Hepatic stellate cell (primary cell): ENCODE data around the gene C2orf68.
"Not testable (repeated sequence)": the region's sequence is repeated elsewhere in the genome, so short reads cannot be mapped to it uniquely, and the experiment has no call there.

Experiments
- DNase-seq: peaks from one replicate; pipeline ENCODE4 v3.0.0; 2011; ENCODE audit warnings: low spot score

Gene C2orf68

DNA sequence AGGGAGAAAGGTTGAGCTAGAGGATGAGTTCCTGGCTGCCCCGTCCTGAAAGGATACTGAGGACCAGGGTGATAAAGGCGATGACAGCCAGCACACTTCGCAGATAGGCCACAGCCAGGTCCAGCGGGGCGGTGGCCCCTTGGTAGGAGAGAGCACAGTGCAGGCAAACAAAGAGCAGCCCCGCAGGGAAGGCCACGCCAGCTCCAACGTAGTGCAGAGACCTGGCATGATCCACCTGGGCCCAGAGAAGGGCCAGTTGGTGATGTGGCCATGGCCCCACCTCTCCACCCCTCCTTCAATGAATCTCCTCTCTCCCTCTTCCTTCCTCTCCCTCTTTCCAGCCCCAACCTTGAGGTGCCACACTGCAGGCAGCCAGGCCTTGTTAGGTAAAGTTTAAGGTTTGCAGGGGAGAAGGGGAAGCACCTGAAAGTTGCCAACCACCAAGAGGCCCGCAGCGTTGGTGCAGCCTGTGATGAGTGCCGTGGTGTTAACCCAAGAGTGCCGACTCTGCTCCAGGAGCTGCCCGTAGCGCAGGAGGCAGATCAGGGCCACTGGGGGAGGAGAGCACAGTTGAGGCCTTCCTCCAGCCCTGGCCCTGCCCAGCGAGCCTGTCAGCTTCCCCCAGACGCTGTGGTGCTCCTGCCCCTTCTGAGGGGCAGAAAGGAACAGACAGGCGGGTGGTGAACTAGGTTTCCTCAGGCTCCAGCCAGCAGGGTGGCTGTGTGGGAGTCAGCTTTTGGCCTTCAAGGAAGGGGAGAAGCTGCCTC, 12.2 kb downstream of the C2orf68 start:
- DNase-seq = no peak

DNA sequence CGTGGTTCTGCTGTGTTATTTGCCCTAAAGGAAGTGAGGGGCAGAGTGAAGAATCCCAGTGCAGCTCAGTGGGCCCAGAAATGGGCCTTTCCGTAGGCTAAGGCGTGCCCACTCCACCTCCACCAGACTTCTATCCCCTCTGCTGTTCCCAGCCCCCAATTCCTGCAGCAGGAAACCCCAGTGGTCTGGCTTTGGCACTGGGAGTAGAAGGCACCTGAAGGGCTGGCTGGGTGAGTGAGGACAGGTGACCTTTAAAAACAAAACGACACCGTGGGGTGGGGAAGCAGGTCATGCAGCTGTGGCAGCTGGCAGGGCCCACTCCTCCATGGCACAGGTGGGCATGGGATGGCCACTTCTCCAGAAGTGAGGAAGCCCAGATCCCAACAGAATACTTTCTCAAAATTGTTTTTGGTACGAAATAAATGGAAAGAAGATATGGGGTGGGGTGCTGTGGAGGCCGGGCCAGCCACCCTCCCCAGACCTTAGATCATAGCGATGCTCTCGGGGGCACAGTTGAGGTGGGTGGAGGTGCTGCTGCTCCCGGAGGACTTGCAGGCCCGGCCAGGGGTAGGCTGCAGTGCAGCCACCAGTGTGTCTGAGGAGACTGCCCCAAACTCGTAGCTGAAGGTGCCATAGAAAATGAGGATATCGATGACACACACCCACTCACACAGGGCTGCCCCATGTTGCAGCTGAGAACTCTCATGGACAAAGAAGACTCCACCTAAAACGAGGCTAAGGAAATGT, 13.1 kb downstream of the C2orf68 start:
- no peak for DNase-seq

DNA sequence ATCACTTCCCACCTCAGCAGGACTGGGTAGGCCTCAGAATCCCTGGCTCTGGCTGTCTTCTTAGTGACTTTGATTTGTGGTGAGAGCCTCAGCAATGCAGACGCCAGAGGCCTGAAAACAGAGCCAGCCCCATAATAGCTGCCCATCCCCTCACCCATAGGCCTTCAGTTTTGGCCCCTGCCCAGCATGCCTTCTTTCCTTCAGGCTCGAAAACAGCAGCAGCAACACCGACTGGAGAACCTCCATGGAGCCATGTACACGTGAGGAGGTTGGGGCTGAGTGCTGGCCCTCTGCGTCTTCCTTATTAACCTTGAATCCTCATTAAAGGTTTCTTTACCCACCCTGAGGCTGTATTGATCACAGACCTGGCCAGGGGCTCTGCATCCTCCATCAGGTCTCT, 14.6 kb downstream of the C2orf68 start:
- DNase-seq = no peak

DNA sequence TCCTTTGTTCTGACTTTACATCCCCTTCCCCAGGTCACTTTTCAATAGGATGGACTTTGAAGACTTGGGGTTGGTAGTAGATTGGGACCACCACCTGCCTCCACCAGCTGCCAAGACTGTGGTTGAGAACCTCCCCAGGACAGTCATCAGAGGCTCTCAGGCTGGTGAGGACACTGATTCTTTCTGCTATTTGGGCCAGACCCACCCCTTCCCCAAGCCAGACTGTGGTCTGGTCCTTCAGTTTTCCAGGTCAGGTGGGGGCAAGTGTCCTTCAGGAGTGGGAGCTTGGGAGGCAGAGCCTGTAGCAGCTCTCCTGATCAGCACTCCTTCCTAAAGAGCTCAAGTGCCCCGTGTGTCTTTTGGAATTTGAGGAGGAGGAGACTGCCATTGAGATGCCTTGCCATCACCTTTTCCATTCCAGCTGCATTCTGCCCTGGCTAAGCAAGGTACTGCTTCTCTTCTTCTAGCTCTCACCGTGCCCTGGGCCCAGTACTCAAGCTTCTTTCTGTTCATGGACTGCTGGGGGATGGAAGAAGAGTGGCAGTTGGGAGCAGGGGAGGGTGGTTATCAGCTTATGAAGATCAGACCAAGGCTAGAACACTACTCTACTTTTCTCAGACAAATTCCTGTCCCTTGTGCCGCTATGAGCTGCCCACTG, 15.3 kb downstream of the C2orf68 start:
- DNase-seq = no peak

DNA sequence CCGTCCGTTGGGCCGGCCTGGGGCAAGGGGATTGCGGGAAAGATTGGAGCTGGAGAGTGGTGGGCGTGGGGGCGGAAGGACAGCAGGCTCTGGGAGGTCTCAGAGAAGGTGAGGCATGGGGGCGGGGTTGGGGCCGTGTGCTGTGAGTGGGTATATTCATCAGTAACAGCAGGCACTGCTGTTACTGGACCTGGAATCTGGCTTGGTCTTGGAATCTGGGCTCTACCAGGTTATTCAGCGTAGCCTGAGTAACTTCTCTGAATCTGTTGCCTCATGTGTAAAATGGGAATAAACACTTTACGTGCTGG, 15.9 kb downstream of the C2orf68 start:
- peak; percentile 29 for DNase-seq

- peak; percentile 99 for DNase-seq
These were observed 16.4 kb downstream of the C2orf68 start, which contains the start of gene RNF181 for GRCh38 chr2:85595301-85596025. Gene RNF181 (plus strand): TSS chr2:85595745. CDS start chr2:85595764, 19 bp downstream.

DNA sequence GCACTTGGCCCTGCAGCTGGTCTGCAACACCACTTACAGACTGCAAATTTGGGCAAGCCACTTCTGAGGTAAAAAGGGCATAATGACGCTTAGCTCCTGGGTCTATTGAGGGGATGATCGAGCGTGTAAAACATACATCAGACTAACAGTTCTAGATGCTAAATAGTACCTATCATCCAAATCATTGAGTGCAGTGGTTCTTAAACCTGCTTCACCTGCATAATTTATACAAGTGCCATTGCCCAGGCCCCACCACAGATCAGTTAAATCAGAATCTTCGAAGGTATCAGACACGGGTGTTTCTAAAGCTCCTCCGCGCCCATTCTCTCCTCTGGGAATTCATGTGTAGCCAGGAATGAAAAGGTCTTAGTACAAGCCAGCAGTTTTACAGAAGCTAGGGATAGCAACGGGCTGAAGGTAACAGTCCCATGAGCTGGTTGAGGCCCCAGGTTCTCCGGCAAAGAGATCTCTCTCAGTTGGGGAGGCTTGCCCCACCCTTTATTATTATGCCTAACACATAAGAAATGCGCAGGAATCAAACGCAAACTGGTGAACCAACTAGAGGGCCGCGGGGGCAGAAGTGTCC, 17.1 kb downstream of the C2orf68 start:
- DNase-seq = no peak

DNA sequence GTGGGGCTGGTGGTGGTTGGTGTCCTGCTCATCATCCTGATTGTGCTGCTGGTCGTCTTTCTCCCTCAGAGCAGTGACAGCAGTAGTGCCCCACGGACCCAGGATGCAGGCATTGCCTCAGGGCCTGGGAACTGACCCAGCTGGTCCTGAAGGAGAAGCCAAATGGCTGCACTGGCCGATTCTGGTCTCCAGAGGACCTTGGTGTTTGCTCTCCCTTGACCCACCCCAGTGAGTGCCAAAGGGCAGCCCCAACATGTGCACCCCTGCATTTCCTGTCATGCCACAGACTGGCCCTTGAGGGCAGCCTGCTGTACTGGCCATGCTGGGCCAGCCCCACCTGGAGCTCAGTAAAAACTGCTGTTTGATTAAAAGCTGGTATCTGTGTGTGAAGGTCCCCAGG, 18.8 kb downstream of the C2orf68 start:
- DNase-seq = no peak

DNA sequence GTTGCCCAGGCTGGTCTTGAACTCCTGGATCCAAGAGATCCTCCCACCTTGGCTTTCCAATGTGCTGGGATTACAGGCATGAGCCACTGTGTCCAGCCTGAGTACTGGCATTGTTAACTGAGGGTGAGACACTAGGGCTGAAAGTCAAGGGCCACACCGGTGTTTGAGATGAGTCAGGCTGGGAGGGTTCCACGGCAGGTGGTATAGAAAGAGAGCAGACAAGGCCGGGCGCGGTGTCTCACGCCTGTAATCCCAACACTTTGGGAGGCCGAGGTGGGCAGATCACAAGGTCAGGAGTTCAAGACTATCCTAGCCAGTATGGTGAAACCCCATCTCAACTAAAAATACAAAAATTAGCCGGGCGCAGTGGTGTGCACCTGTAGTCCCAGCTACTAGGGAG, 19.6 kb downstream of the C2orf68 start:
- DNase-seq = not testable (repeated sequence)

DNA sequence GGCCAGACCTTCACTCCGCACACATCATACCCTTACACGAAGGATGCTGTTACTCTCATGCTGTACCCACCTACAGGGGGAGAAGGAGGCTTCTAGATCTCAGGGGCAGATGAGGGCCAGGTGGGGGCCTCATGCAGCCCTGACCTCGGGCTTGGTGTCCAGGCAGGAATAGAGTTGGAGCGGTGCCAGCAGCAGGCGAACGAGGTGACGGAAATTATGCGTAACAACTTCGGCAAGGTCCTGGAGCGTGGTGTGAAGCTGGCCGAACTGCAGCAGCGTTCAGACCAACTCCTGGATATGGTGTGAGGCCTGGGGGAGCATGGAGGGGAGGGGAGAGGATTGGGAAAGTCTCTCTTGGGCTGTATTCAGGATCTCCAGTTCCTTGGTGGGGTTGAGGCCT, 20.3 kb downstream of the C2orf68 start:
- no peak for DNase-seq

- DNase-seq = no peak
These were observed 20.9 kb downstream of the C2orf68 start for GRCh38 chr2:85590950-85591349.

DNA sequence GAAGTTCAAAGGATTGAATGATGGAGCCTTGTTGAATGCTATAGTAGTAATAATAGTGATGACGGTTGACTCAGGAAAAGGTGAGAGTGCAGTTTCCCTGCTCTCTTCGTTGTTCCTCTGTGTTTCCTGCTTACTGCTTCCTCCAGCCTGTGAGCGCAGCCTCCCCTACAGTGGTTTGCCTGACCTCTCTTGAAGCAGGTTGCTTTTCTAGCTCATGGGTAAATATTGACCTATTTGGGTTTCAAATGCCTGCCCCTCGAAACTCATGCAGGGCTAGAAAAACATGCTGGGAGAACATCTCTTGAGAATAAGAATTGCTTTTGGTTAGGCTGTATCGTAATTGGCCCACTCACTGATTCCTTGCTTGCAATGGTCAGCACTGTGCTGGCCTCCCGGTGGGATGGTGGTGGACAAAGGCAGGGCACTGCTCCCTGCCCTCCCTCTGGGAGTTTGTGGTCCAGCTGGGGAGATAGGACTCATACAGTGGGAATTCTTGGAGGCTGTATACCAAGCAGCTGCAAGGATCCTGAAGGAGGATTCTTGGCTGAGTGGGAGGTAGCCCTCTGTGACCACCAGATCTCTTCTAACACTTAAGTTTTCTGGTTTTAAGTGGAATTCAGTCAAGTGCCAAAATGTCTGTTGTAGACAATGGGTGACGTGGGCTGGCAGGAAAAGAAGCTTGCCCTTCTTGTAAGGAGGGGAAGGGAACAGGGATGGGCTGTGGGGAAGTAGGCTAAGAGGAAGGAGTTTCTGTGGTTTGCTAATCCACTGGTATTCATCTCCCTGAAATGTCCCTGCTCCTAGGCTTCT, 21.7 kb downstream of the C2orf68 start:
- peak; percentile 92 for DNase-seq

- DNase-seq = no peak
These were observed 22.7 kb downstream of the C2orf68 start for GRCh38 chr2:85589181-85589580.

DNA sequence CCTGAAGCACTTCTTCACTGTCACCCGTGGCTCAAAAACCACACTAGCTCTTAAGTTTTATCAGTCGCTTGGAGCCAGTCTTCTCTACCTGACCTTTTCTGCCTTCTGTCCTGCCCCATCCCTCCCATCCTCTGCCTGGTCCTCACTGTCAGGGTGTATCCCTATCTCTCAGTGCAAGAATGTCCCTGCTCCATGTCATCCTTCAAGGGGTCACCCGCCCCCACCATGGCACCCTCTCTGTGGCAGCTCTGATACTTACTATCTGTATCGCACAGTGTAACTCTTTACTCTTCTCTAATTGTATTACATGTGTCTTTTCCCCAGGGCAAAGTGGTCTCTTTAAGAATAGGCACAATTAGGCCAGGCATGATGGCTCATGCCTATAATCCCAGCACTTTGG, 23.2 kb downstream of the C2orf68 start:
- DNase-seq = no peak

DNA sequence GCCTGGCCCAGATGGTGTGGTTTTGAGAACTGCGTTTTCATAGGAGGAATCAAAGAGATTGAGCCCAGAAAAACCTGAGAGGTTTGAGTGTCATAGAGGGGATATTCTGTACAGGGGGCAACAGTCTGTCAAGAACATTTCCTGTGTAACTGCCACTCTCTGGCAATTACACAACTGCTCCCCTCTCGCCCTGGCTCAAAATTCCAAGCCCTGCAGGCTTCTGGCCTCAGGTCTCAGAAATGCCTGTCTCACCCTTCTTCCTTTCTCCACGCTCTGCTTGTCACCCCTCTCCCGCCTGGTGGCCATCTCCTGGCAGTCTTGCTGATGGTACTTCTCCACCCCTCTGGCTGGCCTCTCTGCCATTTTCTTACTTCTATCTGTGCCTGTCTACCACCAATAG, 23.6 kb downstream of the C2orf68 start:
- DNase-seq = no peak

GRCh38 chr2:85585781-85586105, 26.1 kb downstream of the C2orf68 start:
- DNase-seq = peak; percentile 88

DNA sequence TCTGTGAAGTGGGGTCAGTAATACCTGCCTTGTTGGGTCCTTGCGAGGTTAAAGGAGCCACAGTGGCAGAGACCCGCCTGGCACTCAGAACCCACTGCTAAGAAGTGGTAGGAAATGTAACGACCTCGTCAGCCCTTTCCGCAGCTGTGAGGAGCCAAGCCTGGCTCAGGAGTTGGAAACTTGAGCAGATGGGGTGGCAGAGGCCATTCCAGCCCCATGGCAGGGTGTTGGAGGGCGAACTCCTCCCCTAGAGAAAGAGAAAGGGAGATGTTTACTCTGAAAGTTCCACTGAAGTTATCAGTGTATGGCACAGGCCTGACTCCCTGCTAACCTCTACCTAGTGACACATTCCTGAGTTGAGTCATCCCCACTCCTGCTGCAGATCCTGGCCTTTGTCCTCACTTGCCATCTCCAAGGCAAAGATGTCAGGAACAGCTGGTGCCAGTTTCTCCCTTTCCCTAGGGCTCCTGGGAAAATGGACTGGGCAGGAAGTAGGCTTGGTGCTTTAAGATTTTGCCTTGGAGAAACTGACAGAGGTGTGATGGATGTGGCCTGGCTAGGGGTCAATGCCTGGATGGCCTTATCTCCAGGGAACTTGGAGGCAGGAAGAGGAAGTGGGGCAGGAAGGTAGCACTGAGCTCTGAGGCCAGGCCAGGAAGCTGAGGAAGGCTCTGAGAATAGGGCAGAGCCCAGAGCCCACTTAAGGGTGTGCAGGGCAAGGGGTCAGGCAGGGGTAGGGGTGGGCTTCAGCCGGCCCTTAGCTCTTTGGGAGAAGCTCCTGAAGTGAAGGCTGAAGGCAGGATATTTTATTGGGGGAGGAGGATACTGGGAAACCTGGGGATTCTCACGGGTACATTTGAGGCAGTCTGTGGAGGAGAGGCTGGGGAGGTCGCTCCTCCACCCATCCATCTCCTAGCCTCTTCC, 26.7 kb downstream of the C2orf68 start:
- peak; percentile 85 for DNase-seq

- peak; percentile 55 for DNase-seq
These were observed 27.5 kb downstream of the C2orf68 start, which contains the start of gene VAMP5 for GRCh38 chr2:85584354-85584856. Gene VAMP5 (plus strand): TSS chr2:85584431. CDS start chr2:85584491, 60 bp downstream.

GRCh38 chr2:85583667-85584353, 28.1 kb downstream of the C2orf68 start:
- no peak for DNase-seq
